NCI-H524 treated with DMSO at 0.1 percent for 48 hours (cell line): Measurements from ENCODE around the gene ITGA2B.
"Not testable (repeated sequence)": the region's sequence is repeated elsewhere in the genome, so short reads cannot be mapped to it uniquely, and the experiment has no call there.

Source experiments
- DNase-seq: peaks from one replicate; lab custom pipeline; 2025; lab: John Stamatoyannopoulos, UW

The ITGA2B gene

GRCh38 chr17:44330263-44330662, 59.2 kb downstream of the ITGA2B start:
- DNase-seq: not testable (repeated sequence)

- DNase-seq: not testable (repeated sequence)
Observed at GRCh38 chr17:44329516-44329915, 59.9 kb downstream of the ITGA2B start.

- no peak for DNase-seq
Observed at GRCh38 chr17:44327715-44328449, 61.6 kb downstream of the ITGA2B start.

- DNase-seq: peak; percentile 85
Observed at GRCh38 chr17:44326861-44327444, 62.5 kb downstream of the ITGA2B start.

GRCh38 chr17:44324571-44325275, 64.7 kb downstream of the ITGA2B start, which contains the start of gene SLC25A39:
Gene SLC25A39, minus strand, starts transcription at chr17:44324823. Its CDS starts 1,261 bp downstream, at chr17:44323562.
- peak; percentile 26 for DNase-seq

GRCh38 chr17:44324092-44324570, 65.3 kb downstream of the ITGA2B start:
- no peak for DNase-seq

- no peak for DNase-seq
Observed at GRCh38 chr17:44323359-44324091, 65.9 kb downstream of the ITGA2B start.

- DNase-seq: no peak
Observed at GRCh38 chr17:44322236-44322895, 67.1 kb downstream of the ITGA2B start.
